ENCODE results near the gene GRIN1. TPM values are rescaled to one million over a fixed set of nuclear protein-coding genes. Genes with fewer than 3 reads are reported as not detected.

GRIN1 gene
- total and polyA plus RNA-seq, 2 donors (not counting 1 experiment from before 2014, with no cell fraction given): 0.04 TPM; not detected in 1

- CTCF ChIA-PET: interaction anchor here (1.7 to 2.1 kb wide), 2 partner anchors 11 to 130 kb away, joined by 4 to 7 read pairs; no protein-coding TSS in a partner anchor
Measured at GRCh38 chr9:137105814-137106661, 32.9 kb upstream of the GRIN1 start.

More at GRCh38 chr9:137105814-137106661, 32.9 kb upstream of the GRIN1 start:
- Mint-ChIP-seq H3K27me3 (no peaks in the 10 kb centered on the region), H3K4me3 (no peak overlapping the region), H3K4me1 (peaks cover 2% of the 10 kb centered on the region), H3K27ac (no peak overlapping the region), H3K9me3 (ENCODE audit: insufficient read depth) (no peaks in the 10 kb centered on the region)
- peaks cover 11% of the 10 kb centered on the region for H3K79me2 ChIP-seq (ENCODE audit: control insufficient read depth, insufficient read depth, low read length)
- 96% methylated on average over 24 of the region's 31 CpGs for WGBS (ENCODE audit: insufficient coverage)
- no peak overlapping the region for H3K9ac ChIP-seq (ENCODE audit: low read length)
- H3K4me1 ChIP-seq (ENCODE audit: control insufficient read depth in 2 of 2, insufficient read depth in 2 of 2, low read length in 2 of 2): no peaks in the 10 kb centered on the region
- no peak overlapping the region for H3K27ac ChIP-seq (ENCODE audit: low read length in 2 of 2)
- TF ChIP-seq, protein P1, sequence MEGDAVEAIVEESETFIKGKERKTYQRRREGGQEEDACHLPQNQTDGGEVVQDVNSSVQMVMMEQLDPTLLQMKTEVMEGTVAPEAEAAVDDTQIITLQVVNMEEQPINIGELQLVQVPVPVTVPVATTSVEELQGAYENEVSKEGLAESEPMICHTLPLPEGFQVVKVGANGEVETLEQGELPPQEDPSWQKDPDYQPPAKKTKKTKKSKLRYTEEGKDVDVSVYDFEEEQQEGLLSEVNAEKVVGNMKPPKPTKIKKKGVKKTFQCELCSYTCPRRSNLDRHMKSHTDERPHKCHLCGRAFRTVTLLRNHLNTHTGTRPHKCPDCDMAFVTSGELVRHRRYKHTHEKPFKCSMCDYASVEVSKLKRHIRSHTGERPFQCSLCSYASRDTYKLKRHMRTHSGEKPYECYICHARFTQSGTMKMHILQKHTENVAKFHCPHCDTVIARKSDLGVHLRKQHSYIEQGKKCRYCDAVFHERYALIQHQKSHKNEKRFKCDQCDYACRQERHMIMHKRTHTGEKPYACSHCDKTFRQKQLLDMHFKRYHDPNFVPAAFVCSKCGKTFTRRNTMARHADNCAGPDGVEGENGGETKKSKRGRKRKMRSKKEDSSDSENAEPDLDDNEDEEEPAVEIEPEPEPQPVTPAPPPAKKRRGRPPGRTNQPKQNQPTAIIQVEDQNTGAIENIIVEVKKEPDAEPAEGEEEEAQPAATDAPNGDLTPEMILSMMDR (IDR thresholded peaks at IDR 0.05): no peak
- no peak for TF ChIP-seq EZH2 (IDR thresholded peaks at IDR 0.05; ENCODE audit: borderline replicate concordance, insufficient read depth, low read depth, low read length, poor library complexity, severe bottlenecking)
- no peaks in the 10 kb centered on the region for H3K9me3 ChIP-seq (ENCODE audit: control extremely low read depth in 1 of 3, control insufficient read depth in 2 of 3, insufficient read depth in 1 of 3, low read length in 2 of 3)
- intact Hi-C loops (cut with micrococcal nuclease): no loop called here
- peaks cover 0 to 84% of the 10 kb centered on the region in 2 experiments for H3K36me3 ChIP-seq (replicated peaks in 1 of 2; ENCODE audit: control extremely low read depth in 1 of 2, control insufficient read depth in 1 of 2, extremely low read depth in 1 of 2, insufficient read depth in 2 of 2, low read length in 1 of 2)
- H3K4me3 ChIP-seq (ENCODE audit: control extremely low read depth in 1 of 5, extremely low read depth in 1 of 5, insufficient read depth in 1 of 5, low read depth in 2 of 5, low read length in 4 of 5): no peak overlapping the region
- no peak overlapping the region for H2AFZ ChIP-seq (ENCODE audit: insufficient read depth, low read depth, low read length, poor library complexity, severe bottlenecking)
- H4K20me1 ChIP-seq (ENCODE audit: control insufficient read depth, insufficient read depth, low read length, poor library complexity, severe bottlenecking): peaks cover 8% of the 10 kb centered on the region
- H3K4me2 ChIP-seq (replicated peaks; ENCODE audit: low read depth, low read length, poor library complexity, severe bottlenecking): no peak overlapping the region
- H3K27me3 ChIP-seq (replicated peaks in 1 of 4; ENCODE audit: control extremely low read depth in 1 of 4, control insufficient read depth in 3 of 4, insufficient read depth in 4 of 4, low read length in 3 of 4): no peaks in the 10 kb centered on the region
- DNase-seq: no peak
- no peak for ATAC-seq (ENCODE audit: low read depth)
- POLR2A ChIA-PET: no interaction called here
